OCI-LY1 (cell line): Measurements from ENCODE around the gene PRDM8.

Source experiments
- H2AFZ ChIP-seq: fragments of 200-600 bp; sonication (generic), shearing (Covaris generic); 2 replicates; pipeline ENCODE4 v1.6.0; 2014; ENCODE audit warnings: antibody characterized with exemption, mild to moderate bottlenecking, low read length
- H3F3A ChIP-seq: fragments of 200-600 bp; sonication (generic), shearing (Covaris generic); 2 replicates; pipeline ENCODE4 v1.6.0; 2014; ENCODE audit warnings: mild to moderate bottlenecking, antibody characterized with exemption, low read length, moderate library complexity; ENCODE audit not compliant: insufficient read depth
- H3K27ac ChIP-seq: fragments of 200-600 bp; sonication (generic); 2 replicates; pipeline ENCODE4 v1.5.1; 2014; ENCODE audit warnings: low read length, mixed run types, mild to moderate bottlenecking, low read depth; ENCODE audit not compliant: poor library complexity, severe bottlenecking
- H3K27me3 ChIP-seq: fragments of 200-600 bp; sonication (generic); 2 replicates; pipeline ENCODE4 v1.6.0; 2014; ENCODE audit warnings: antibody characterized with exemption, mild to moderate bottlenecking, low read length, moderate library complexity; ENCODE audit not compliant: insufficient read depth
- H3K36me3 ChIP-seq: fragments of 200-600 bp; sonication (generic); 2 replicates; pipeline ENCODE4 v1.6.1; 2014; ENCODE audit warnings: mild to moderate bottlenecking, antibody characterized with exemption, low read length, moderate library complexity, mixed read lengths; ENCODE audit not compliant: insufficient read depth
- H3K4me1 ChIP-seq: fragments of 200-600 bp; sonication (generic); 2 replicates; pipeline ENCODE4 v1.5.1; 2014; ENCODE audit warnings: mild to moderate bottlenecking, low read length, moderate library complexity; ENCODE audit not compliant: insufficient read depth, severe bottlenecking
- H3K4me2 ChIP-seq: fragments of 200-600 bp; sonication (generic), shearing (Covaris generic); 2 replicates; pipeline ENCODE4 v1.6.1; 2014; ENCODE audit warnings: low read length
- H3K4me3 ChIP-seq: fragments of 200-600 bp; sonication (generic); 2 replicates; pipeline ENCODE4 v1.5.1; 2014; ENCODE audit warnings: low read length, low read depth, mild to moderate bottlenecking, mixed read lengths; ENCODE audit not compliant: poor library complexity, severe bottlenecking
- H3K79me2 ChIP-seq: fragments of 200-600 bp; shearing (Covaris generic); 2 replicates; pipeline ENCODE4 v1.6.1; 2016; ENCODE audit warnings: mixed run types, low read length, mixed read lengths; ENCODE audit not compliant: insufficient read depth
- H3K9ac ChIP-seq: fragments of 200-600 bp; sonication (generic), shearing (Covaris generic); 2 replicates; pipeline ENCODE4 v1.6.1; 2014; ENCODE audit warnings: mild to moderate bottlenecking, low read length, mixed read lengths
- H3K9me2 ChIP-seq: fragments of 200-600 bp; sonication (generic), shearing (Covaris generic); 2 replicates; pipeline ENCODE4 v1.6.1; 2014; ENCODE audit warnings: low read depth, mild to moderate bottlenecking, low read length, mixed read lengths
- H3K9me3 ChIP-seq: fragments of 200-600 bp; shearing (Covaris generic); 2 replicates; pipeline ENCODE4 v1.6.1; 2014; ENCODE audit warnings: low read length, mixed read lengths
- H4K20me1 ChIP-seq: fragments of 200-600 bp; sonication (generic), shearing (Covaris generic); 2 replicates; pipeline ENCODE4 v1.6.0; 2016; ENCODE audit warnings: mild to moderate bottlenecking, low read length; ENCODE audit not compliant: insufficient read depth
- EZH2 ChIP-seq: fragments of 200-600 bp; sonication (generic), shearing (Covaris generic); IDR thresholded peaks from 2 replicates; pipeline ENCODE4 v1.8.0; 2017; ENCODE audit warnings: borderline replicate concordance, mixed run types, mild to moderate bottlenecking, antibody characterized with exemption, low read length, moderate library complexity, mixed read lengths
- TF ChIP-seq, protein P1 (sequence below): fragments of 200-600 bp; sonication (generic), shearing (Covaris generic); IDR thresholded peaks from 2 replicates; pipeline ENCODE4 v1.5.1; 2017; ENCODE audit warnings: mild to moderate bottlenecking, antibody characterized with exemption, low read length, moderate library complexity, mixed read lengths

PRDM8 gene

GRCh38 chr4:80187677-80188076 is 9.6 kb upstream of the PRDM8 start:
- no peak overlapping the region for H3K27ac ChIP-seq
- no peak for TF ChIP-seq EZH2
- TF ChIP-seq, protein P1, sequence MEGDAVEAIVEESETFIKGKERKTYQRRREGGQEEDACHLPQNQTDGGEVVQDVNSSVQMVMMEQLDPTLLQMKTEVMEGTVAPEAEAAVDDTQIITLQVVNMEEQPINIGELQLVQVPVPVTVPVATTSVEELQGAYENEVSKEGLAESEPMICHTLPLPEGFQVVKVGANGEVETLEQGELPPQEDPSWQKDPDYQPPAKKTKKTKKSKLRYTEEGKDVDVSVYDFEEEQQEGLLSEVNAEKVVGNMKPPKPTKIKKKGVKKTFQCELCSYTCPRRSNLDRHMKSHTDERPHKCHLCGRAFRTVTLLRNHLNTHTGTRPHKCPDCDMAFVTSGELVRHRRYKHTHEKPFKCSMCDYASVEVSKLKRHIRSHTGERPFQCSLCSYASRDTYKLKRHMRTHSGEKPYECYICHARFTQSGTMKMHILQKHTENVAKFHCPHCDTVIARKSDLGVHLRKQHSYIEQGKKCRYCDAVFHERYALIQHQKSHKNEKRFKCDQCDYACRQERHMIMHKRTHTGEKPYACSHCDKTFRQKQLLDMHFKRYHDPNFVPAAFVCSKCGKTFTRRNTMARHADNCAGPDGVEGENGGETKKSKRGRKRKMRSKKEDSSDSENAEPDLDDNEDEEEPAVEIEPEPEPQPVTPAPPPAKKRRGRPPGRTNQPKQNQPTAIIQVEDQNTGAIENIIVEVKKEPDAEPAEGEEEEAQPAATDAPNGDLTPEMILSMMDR = no peak
- no peaks in the 10 kb centered on the region for H3K36me3 ChIP-seq
- no peak overlapping the region for H3K4me3 ChIP-seq
- no peak overlapping the region for H3K9ac ChIP-seq
- H3K27me3 ChIP-seq = peaks cover 4% of the 10 kb centered on the region; the same call in 1 of the 2 replicates
- H3K4me2 ChIP-seq = no peak overlapping the region
- H4K20me1 ChIP-seq = no peaks in the 10 kb centered on the region
- no peaks in the 10 kb centered on the region for H3K9me2 ChIP-seq
- H3K4me1 ChIP-seq = peaks cover 8% of the 10 kb centered on the region
- no peak overlapping the region for H2AFZ ChIP-seq
- H3K9me3 ChIP-seq = no peaks in the 10 kb centered on the region
- H3K79me2 ChIP-seq = no peaks in the 10 kb centered on the region
- no peaks in the 10 kb centered on the region for H3F3A ChIP-seq

- H3K36me3 ChIP-seq = no peaks in the 10 kb centered on the region
- no peaks in the 10 kb centered on the region for H3K9me3 ChIP-seq
- no peaks in the 10 kb centered on the region for H3K79me2 ChIP-seq
- H3K9ac ChIP-seq = no peak overlapping the region
- peaks cover 8% of the 10 kb centered on the region for H3K4me1 ChIP-seq
- no peak overlapping the region for H3K4me2 ChIP-seq
- H3K4me3 ChIP-seq = no peak overlapping the region
- H3K27me3 ChIP-seq = peaks cover 4% of the 10 kb centered on the region; the same call in 1 of the 2 replicates
- no peaks in the 10 kb centered on the region for H3K9me2 ChIP-seq
- H3K27ac ChIP-seq = no peak overlapping the region
- no peak overlapping the region for H2AFZ ChIP-seq
- no peak for TF ChIP-seq EZH2
- TF ChIP-seq, protein P1 = no peak
- H4K20me1 ChIP-seq = no peaks in the 10 kb centered on the region
- H3F3A ChIP-seq = no peaks in the 10 kb centered on the region
These were observed 8.9 kb upstream of the PRDM8 start for GRCh38 chr4:80188457-80188800.

DNA sequence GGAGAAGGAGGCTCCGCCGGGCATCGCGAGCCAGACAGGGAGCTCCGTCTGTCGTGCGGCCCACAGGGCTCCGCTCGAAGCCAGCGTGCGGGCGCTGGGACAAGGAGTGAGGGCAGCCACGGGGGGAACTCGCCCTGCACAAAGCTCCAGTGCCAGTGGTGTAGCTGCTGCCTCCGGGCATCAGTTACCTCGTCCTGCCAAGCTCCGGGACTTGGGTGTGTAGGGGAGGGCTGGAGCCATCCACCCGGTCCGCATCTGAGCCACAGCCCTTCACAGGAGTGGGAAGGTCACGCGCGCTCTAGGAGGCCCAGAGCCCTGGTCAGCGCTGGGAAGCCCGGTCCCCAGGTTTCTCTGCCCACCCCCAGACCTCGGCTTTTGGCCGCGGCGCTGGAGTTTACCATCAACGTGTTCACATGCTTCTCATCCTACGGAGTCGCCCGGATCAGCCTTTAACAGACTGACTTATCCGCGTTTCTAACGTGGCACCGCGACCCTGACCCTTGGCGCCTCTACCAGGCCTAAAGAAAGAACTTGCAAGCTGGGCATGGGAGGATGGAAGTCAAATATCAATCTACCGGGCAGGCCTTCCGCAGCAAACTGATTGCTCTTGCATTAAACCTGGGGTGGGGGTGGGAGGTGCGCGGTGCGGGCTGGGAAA is 8.4 kb upstream of the PRDM8 start:
- H3K36me3 ChIP-seq = no peaks in the 10 kb centered on the region
- no peaks in the 10 kb centered on the region for H4K20me1 ChIP-seq
- no peaks in the 10 kb centered on the region for H3K79me2 ChIP-seq
- H3K4me1 ChIP-seq = peaks cover 8% of the 10 kb centered on the region
- no peaks in the 10 kb centered on the region for H3F3A ChIP-seq
- H3K9me2 ChIP-seq = no peaks in the 10 kb centered on the region
- H2AFZ ChIP-seq = no peak overlapping the region
- no peak overlapping the region for H3K9ac ChIP-seq
- no peak overlapping the region for H3K27ac ChIP-seq
- TF ChIP-seq EZH2 = no peak
- TF ChIP-seq, protein P1 = no peak
- no peak overlapping the region for H3K4me3 ChIP-seq
- no peaks in the 10 kb centered on the region for H3K9me3 ChIP-seq
- H3K27me3 ChIP-seq = peaks cover 4% of the 10 kb centered on the region; the same call in 1 of the 2 replicates
- no peak overlapping the region for H3K4me2 ChIP-seq
